Uterus (tissue), 2 donors: ENCODE results near the gene DCC.

Source experiments
- CTCF ChIP-seq, 4 experiments: fragments of 200-600 bp in 2 of 4; fragments of 450-650 bp in 2 of 4; sonication (generic) in 2 of 4; IDR thresholded peaks; one replicate each; pipeline ENCODE4 v1.5.1; 2016 to 2019; ENCODE audit warnings: antibody characterized with exemption in 4 of 4, mild to moderate bottlenecking in 2 of 4, moderate library complexity in 1 of 4
- POLR2A ChIP-seq, 2 donors: fragments of 450-650 bp; IDR thresholded peaks; one replicate each; pipeline ENCODE4 v1.6.1; 2016; ENCODE audit warnings: antibody characterized with exemption in 2 of 2, mild to moderate bottlenecking in 1 of 2, moderate library complexity in 1 of 2

GRCh38 chr18:52750995-52751394 is 411.0 kb downstream of the DCC start:
- TF ChIP-seq CTCF (IDR thresholded peaks at IDR 0.05) (no peak), POLR2A (IDR thresholded peaks at IDR 0.05) (no peak)
